Brain microvascular endothelial cell (primary cell): ENCODE measurements around the gene RNU6-1.

Source experiments
- DNase-seq: peaks from one replicate; pipeline ENCODE4 v3.0.0-alpha.2; 2020
- H3K27ac ChIP-seq: fragments of 250-450 bp; sonication (Bioruptor Pico); 2 replicates; pipeline ENCODE4 v1.5.1; 2020; ENCODE audit warnings: mild to moderate bottlenecking, moderate library complexity
- H3K27me3 ChIP-seq: fragments of 250-450 bp; sonication (Bioruptor Pico); replicated peaks from 2 replicates; pipeline ENCODE4 v1.5.1; 2020; ENCODE audit warnings: mild to moderate bottlenecking
- H3K36me3 ChIP-seq: fragments of 250-450 bp; sonication (Bioruptor Pico); replicated peaks from 2 replicates; pipeline ENCODE4 v1.5.1; 2020; ENCODE audit warnings: mild to moderate bottlenecking
- H3K4me3 ChIP-seq: 2 replicates; pipeline ENCODE4 v1.5.1; 2011; ENCODE audit warnings: low read depth, mild to moderate bottlenecking, control low read depth, low read length, moderate library complexity
- in situ Hi-C: cut with HindIII; loops from 2 replicates; pipeline ENCODE4 v1.10.0; 2017; ENCODE audit warnings: low sequenced_read_pairs, low pct_ligation_motif_present
- TF ChIP-seq, protein P1 (sequence below): IDR thresholded peaks from 2 replicates; pipeline ENCODE4 v1.5.1; 2011; ENCODE audit warnings: low read depth, mild to moderate bottlenecking, moderate library complexity, low read length, control low read depth, inconsistent platforms; ENCODE audit errors: missing control alignments

The RNU6-1 gene

DNA sequence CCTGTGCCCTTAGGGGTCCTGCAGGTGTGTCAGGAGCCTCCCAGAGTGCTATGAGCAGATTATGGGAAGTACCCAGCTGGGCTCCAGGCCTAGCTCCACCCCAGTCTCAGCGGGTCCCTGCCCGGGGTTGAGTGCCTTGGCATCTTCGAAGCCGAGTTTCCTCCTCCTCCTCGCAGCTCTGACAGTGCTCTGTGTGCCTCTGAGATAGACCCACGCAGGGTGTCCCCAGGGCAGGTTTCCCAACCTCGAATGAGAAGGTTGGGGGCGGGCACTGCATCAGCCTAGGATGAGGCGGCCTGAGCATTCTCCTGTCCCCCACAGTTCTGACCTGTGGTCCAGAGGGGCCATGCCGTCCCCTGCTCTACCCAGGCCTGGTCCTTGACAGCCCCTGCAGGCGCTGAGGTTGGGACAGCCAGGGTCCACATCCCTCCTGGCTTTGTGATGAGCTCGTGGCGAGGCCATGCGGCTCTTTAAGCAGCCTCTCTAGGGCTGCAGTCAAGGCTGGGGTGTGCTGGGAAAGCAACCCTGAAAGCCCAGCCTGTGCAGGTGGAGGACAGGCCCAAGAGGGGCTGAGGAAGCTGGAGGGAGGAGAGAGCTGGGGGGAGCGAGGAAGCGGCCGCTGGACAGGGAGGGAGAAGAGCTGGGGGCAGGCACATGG lies 34.7 kb downstream of the RNU6-1 start:
- in situ Hi-C loops, result loop anchor here (25.0 kb wide), 1 partner anchor 343 kb away; no protein-coding TSS in a partner anchor
- TF ChIP-seq, protein P1, sequence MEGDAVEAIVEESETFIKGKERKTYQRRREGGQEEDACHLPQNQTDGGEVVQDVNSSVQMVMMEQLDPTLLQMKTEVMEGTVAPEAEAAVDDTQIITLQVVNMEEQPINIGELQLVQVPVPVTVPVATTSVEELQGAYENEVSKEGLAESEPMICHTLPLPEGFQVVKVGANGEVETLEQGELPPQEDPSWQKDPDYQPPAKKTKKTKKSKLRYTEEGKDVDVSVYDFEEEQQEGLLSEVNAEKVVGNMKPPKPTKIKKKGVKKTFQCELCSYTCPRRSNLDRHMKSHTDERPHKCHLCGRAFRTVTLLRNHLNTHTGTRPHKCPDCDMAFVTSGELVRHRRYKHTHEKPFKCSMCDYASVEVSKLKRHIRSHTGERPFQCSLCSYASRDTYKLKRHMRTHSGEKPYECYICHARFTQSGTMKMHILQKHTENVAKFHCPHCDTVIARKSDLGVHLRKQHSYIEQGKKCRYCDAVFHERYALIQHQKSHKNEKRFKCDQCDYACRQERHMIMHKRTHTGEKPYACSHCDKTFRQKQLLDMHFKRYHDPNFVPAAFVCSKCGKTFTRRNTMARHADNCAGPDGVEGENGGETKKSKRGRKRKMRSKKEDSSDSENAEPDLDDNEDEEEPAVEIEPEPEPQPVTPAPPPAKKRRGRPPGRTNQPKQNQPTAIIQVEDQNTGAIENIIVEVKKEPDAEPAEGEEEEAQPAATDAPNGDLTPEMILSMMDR, result no peak
- Histone ChIP-seq H3K36me3 (no peaks in the 10 kb centered on the region), H3K27me3 (no peaks in the 10 kb centered on the region), H3K27ac (no peak overlapping the region), H3K4me3 (no peak overlapping the region)
- DNase-seq, result no peak

DNA sequence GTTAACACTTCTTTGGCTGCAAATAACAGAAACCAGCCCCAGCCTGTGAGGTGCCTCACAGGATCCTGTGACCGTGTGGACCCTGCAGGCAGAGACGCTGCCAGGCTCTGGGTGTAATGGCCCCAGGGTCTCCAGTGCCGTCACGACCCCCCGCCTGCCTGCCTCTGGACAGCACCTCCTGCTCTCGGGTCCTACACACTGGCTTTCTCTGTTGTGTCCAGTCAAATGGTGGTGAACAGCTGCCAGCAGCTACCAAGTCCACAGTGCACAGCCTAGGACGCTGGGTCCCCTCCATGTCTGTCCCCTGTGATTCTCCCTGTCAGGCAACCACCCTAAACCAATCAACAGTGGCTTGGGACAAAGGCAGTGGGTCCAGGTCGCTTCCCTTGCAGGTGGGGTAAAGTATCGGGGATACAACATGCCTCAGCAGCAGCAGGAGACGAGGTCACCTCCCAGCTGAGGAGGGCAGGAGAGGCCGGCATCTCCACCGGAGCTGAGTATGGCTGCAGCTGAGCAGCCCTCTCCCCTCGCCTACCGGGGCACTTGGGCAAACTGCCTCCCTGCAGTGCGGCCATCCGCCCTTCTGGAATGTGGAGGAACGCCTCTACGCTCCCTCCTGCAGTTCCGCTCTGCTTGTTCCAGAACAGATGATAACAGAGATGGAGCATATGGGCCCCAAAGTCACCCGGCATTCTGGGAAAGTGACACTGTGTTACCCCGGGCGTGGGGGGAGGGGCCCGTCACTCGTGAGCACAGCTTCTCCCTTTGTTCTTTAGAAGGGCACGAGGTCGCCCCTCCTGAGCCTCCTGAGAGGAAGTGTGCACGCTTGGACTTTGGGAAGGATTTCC lies 35.6 kb downstream of the RNU6-1 start:
- DNase-seq, result no peak
- no peak overlapping the region for H3K4me3 ChIP-seq

DNA sequence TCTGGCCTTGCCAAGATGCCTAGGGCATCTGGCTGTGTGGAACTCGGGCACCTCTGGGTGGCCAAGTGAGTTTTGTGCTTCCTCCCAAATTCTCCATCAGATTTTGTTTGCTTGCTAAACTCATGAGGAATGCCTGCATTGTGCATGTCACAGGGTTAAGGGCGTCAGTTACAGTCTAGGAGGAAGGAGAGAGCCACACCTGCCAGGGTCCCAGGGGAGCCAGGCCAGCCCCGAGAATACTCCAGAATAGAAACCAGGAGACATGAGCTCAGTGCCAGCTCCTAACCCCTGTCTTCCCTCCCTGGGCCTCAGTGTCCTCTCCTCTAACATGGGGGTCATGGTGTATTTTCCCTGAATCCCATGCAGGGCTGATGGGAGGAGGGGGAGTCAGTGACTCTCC lies 36.5 kb downstream of the RNU6-1 start:
- no peak overlapping the region for H3K27ac ChIP-seq
- H3K36me3 ChIP-seq, result no peaks in the 10 kb centered on the region
- TF ChIP-seq, protein P1, result no peak
- no peak overlapping the region for H3K4me3 ChIP-seq
- in situ Hi-C loops, result loop anchor here (25.0 kb wide), 1 partner anchor 341 kb away; no protein-coding TSS in a partner anchor
- H3K27me3 ChIP-seq, result no peaks in the 10 kb centered on the region
- DNase-seq, result no peak

More for the DNA sequence above, 35.6 kb downstream of the RNU6-1 start:
- in situ Hi-C loops, result loop anchor here (25.0 kb wide), 1 partner anchor 342 kb away; no protein-coding TSS in a partner anchor
- TF ChIP-seq, protein P1, result no peak
- Histone ChIP-seq H3K27me3 (no peaks in the 10 kb centered on the region), H3K36me3 (no peaks in the 10 kb centered on the region), H3K27ac (no peak overlapping the region)

DNA sequence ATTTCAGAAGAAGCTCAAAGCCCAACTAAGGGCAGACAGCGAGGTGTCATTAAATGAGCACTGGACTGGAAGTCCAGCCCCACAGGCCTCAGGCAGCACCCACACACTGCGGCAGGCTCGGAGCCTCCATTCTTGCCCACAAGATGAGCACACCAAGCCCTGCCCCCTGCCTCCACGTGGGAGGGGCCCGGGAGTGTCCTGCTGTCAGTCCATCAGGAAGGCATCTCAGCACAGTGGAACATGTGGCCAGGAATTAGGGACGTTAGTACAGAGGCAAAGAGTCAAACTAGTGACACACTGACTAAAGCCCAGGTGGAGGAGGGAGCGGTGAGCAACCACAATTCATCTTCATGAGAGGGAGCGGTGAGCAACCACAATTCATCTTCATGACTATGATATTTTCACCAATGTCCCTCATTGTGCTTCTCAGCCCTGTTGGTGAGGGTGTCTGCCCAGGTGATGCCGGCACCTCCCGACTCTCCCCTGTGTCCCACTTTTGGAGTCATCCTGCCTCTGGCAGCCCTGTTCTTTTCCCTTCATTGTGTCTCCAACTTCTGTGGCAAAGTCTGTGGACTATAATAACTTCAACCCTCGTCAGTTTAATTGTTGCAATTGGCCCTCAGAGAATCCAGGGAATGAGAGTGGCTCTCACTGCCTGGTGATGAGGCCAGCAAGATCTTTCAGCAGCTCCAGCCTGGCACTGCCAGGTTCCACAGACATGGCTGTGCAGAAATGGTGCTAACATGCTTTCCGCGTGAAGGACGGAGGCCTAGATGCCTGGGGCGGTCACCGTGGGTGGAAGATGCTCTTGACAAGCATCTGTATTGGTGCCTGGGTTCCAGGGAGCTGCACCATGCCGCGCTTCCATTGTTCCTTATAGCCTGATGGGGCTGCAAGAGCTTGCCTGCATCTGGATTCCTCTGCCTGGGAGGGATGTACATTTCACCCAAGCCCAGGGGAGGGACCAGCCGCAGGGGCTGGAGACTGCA lies 37.6 kb downstream of the RNU6-1 start:
- in situ Hi-C loops, result loop anchor here (25.0 kb wide), 1 partner anchor 340 kb away; no protein-coding TSS in a partner anchor

DNA sequence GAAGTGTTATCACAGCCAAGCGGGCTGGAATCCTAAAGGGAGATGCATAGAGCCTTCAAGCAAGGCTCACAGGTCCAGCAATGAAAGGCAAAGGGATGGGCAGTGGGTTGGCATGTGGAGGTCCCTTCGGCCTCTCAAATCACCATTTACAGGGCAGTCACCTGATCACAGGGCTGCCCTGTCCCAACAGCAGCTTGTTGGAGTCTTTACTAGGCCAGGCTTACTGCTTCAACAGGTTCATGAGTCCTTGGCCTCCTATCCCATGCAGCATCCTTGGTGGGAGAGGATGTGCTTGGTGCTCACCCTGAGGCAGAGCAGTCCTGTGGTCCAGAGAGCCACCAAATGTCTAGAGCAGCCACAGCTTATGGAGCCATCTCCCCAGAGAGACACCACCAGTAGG lies 38.7 kb downstream of the RNU6-1 start:
- no peak overlapping the region for H3K4me3 ChIP-seq
- no peak for DNase-seq
- no peaks in the 10 kb centered on the region for H3K27me3 ChIP-seq
- no peak overlapping the region for H3K27ac ChIP-seq
- in situ Hi-C loops, result loop anchor here (25.0 kb wide), 1 partner anchor 339 kb away; no protein-coding TSS in a partner anchor
- H3K36me3 ChIP-seq, result no peaks in the 10 kb centered on the region
- TF ChIP-seq, protein P1, result no peak

More for the DNA sequence above, 37.6 kb downstream of the RNU6-1 start:
- DNase-seq, result no peak
- TF ChIP-seq, protein P1, result no peak
- H3K27ac ChIP-seq, result no peak overlapping the region
- H3K27me3 ChIP-seq, result no peaks in the 10 kb centered on the region
- H3K36me3 ChIP-seq, result no peaks in the 10 kb centered on the region
- no peak overlapping the region for H3K4me3 ChIP-seq
